A549 treated with ZK216348 at 1 μM for 4 hours (cell line): ENCODE data around the gene VAX1. TPM values are rescaled to one million over a fixed set of nuclear protein-coding genes. Genes with fewer than 3 reads are reported as not detected.

Source experiments
- total RNA-seq: library from RNA; stranded (reverse); fragments of 200-300 nt; extraction: Qiagen RNA extraction; gene quantifications from 5 replicates; pipeline ENCODE4 v1.2.3, GENCODE V29; 2022; ENCODE audit warnings: low read depth

Gene VAX1, protein sequence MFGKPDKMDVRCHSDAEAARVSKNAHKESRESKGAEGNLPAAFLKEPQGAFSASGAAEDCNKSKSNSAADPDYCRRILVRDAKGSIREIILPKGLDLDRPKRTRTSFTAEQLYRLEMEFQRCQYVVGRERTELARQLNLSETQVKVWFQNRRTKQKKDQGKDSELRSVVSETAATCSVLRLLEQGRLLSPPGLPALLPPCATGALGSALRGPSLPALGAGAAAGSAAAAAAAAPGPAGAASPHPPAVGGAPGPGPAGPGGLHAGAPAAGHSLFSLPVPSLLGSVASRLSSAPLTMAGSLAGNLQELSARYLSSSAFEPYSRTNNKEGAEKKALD
- 1.3 to 1.6 TPM (median 1.4 TPM) in 5 replicates for total RNA-seq

DNA sequence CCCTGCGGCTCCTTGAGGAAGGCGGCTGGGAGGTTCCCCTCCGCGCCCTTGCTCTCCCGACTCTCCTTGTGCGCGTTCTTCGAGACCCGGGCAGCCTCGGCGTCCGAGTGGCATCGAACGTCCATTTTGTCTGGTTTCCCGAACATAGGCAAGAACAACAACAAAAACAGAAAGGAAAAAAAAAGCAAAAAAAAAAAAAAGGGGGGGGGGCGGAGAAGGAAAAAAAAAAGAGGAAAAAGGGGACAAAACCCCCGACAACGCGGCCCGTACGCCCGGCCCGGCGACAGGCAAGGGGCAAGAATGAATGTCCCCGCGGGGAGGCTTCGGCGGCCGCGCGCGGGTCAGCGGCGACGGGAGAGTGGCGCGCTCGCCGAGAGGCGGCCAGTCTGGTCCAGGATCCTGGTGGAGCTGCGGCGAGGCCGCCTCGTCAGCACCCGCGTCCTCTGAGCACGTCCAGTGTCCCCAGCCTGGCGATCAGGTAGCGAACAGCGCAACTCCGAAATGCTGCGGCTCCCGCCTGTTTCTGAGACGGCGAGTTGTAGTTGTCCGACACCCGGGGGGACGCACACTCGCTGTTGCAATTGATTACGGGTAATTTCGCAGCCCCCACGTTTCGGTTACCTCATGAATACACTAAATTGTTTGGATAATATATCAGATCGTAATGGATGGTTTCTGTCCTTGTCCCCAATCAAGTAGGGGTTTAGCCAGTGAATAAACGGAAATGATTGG is at the start of gene VAX1:
TSS of gene VAX1 (minus strand) at position 360 of the 732 bp plus-strand sequence. CDS start at position 146, 214 bp downstream.

Other genes starting within 250 kb of the VAX1 start
- 19.4 to 30.8 TPM (median 27.9 TPM) in 5 replicates for gene SHTN1, start 133.1 kb downstream of the VAX1 start, total RNA-seq
- not detected in 5 replicates for gene KCNK18, start 59.2 kb upstream of the VAX1 start, total RNA-seq
- not detected in 5 replicates for gene SLC18A2, start 102.8 kb upstream of the VAX1 start, total RNA-seq
- gene PDZD8, start 237.2 kb upstream of the VAX1 start, total RNA-seq = 18.8 to 30.3 TPM (median 28.3 TPM) in 5 replicates